Gastroesophageal sphincter (tissue), 3 donors: ENCODE data around the gene ARFRP1.

Source experiments
- CTCF ChIP-seq, 4 experiments: fragments of 200-600 bp in 2 of 4; fragments of 450-650 bp in 2 of 4; sonication (generic) in 1 of 4; IDR thresholded peaks; one replicate each; pipeline ENCODE4 v1.5.1; 2017 to 2019; ENCODE audit warnings: antibody characterized with exemption in 4 of 4, mild to moderate bottlenecking in 2 of 4, moderate library complexity in 2 of 4
- EP300 ChIP-seq: sonication (generic); formaldehyde crosslinking; IDR thresholded peaks from one replicate; pipeline ENCODE4 v1.6.1; 2017; ENCODE audit warnings: antibody characterized with exemption, mild to moderate bottlenecking
- POLR2A ChIP-seq, 2 donors: fragments of 450-650 bp; IDR thresholded peaks; one replicate each; pipeline ENCODE4 v1.6.1; 2017; ENCODE audit warnings: antibody characterized with exemption in 2 of 2, mild to moderate bottlenecking in 2 of 2, moderate library complexity in 1 of 2
- POLR2AphosphoS5 ChIP-seq: sonication (generic); formaldehyde crosslinking; IDR thresholded peaks from one replicate; pipeline ENCODE4 v1.6.1; 2017; ENCODE audit warnings: antibody characterized with exemption

DNA sequence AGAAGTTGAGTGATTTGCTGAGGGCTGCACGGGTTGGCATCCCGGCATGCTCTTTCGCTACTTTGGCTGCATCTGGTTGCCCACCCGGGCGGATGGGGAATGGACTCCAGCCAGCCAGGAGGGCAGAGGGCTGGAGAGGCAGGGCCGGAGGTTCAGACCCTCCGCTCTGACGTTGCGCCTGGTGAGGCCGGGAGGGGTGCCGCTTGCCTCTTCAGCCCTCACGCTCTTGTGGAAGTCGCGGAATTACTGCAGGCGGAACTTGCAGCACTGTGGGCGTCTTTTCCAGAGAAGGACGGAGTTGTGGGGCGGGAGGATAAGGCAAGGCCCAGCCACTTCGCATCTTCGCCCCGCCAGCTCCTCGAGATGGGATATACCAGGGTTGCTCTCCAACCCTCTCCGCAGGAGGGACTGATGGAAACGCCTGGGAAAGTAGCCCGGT lies 49.0 kb downstream of the ARFRP1 start:
- no peak for TF ChIP-seq EP300
- no peak for TF ChIP-seq CTCF (IDR thresholded peaks at IDR 0.05)
- TF ChIP-seq POLR2A (IDR thresholded peaks at IDR 0.05) = no peak
- no peak for TF ChIP-seq POLR2AphosphoS5
